HepG2 (cell line): ENCODE measurements around the gene CLASP2. TPM values are rescaled to one million over a fixed set of nuclear protein-coding genes. Genes with fewer than 3 reads are reported as not detected.

Experiments
- AHR ChIP-seq: IDR thresholded peaks from 2 replicates; pipeline ENCODE4 v1.6.1; 2018; ENCODE audit warnings: missing genetic modification reagents, missing compliant biosample characterization
- ARID5B ChIP-seq: IDR thresholded peaks from 2 replicates; pipeline ENCODE4 v1.4.0; 2020; ENCODE audit warnings: mild to moderate bottlenecking, missing genetic modification reagents
- CC2D1A ChIP-seq: sonication (generic); formaldehyde crosslinking; IDR thresholded peaks from 2 replicates; pipeline ENCODE4 v1.8.1; 2023; ENCODE audit warnings: mild to moderate bottlenecking, missing genetic modification reagents
- FOSL2 ChIP-seq: sonication (generic); formaldehyde crosslinking; IDR thresholded peaks from 2 replicates; pipeline ENCODE4 v1.4.0; 2020; ENCODE audit warnings: missing genetic modification reagents
- FOXA1 ChIP-seq, 2 experiments: fragments of 450-650 bp in 1 of 2; sonication (generic) in 1 of 2; formaldehyde crosslinking in 1 of 2; IDR thresholded peaks; 2 replicates each; pipeline versions ENCODE4 v1.4.0 to v1.6.1; 2016 to 2020; ENCODE audit warnings: missing genetic modification reagents in 1 of 2
- GATAD2A ChIP-seq: IDR thresholded peaks from 2 replicates; pipeline ENCODE4 v1.6.1; 2016
- GFI1 ChIP-seq: sonication (generic); formaldehyde crosslinking; IDR thresholded peaks from 2 replicates; pipeline ENCODE4 v1.5.0; 2020; ENCODE audit warnings: missing genetic modification reagents, mild to moderate bottlenecking, borderline replicate concordance
- HOMEZ ChIP-seq: IDR thresholded peaks from 2 replicates; pipeline ENCODE4 v1.6.1; 2016; ENCODE audit warnings: low read depth
- ISX ChIP-seq: sonication (generic); formaldehyde crosslinking; conservative IDR thresholded peaks from 2 replicates; pipeline ENCODE4 v1.5.0; 2020; ENCODE audit warnings: missing genetic modification reagents
- SOX6 ChIP-seq, 2 experiments: fragments of 450-650 bp in 1 of 2; sonication (generic) in 1 of 2; formaldehyde crosslinking in 1 of 2; IDR thresholded peaks; 2 replicates each; pipeline versions ENCODE4 v1.4.0 to v1.6.1; 2017 to 2020; ENCODE audit warnings: antibody characterized with exemption in 1 of 2, mild to moderate bottlenecking in 1 of 2, missing genetic modification reagents in 1 of 2
- ZFP36 ChIP-seq: fragments of 150-350 bp; IDR thresholded peaks from 2 replicates; pipeline ENCODE4 v1.6.1; 2018; ENCODE audit warnings: borderline replicate concordance, low read length, low read depth; ENCODE audit not compliant: partially characterized antibody
- ZNF224 ChIP-seq: sonication (generic); formaldehyde crosslinking; IDR thresholded peaks from 2 replicates; pipeline ENCODE4 v1.5.0; 2020; ENCODE audit warnings: mild to moderate bottlenecking, missing genetic modification reagents
- polyA plus RNA-seq, 8 experiments: library from polyadenylated mRNA; depleted of rRNA in 3 of 8; stranded (reverse) in 7 of 8; unstranded in 1 of 8; fragments of >200 nt; fragmentation: Illumina TruSeq in 4 of 8; extraction: Trizol in 4 of 8; gene quantifications; 2 replicates each; pipeline versions ENCODE4 v1.2.1 to v1.2.3, GENCODE V29; 2011 to 2016; ENCODE audit warnings: low read depth in 4 of 8, missing spikeins in 1 of 8, mixed read lengths in 1 of 8; ENCODE audit not compliant: insufficient read depth in 1 of 8
- total RNA-seq, 5 experiments: library from RNA; depleted of rRNA; stranded (reverse); fragments of >200 nt; fragmentation: Illumina TruSeq; extraction: Trizol; gene quantifications; 2 replicates each; pipeline ENCODE4 v1.2.3, GENCODE V29; 2016; ENCODE audit warnings: low read depth in 1 of 5
- TF ChIP-seq, protein P1 (sequence below): sonication (generic); formaldehyde crosslinking; conservative IDR thresholded peaks from 2 replicates; pipeline ENCODE4 v1.4.0; 2020; ENCODE audit warnings: missing genetic modification reagents
- TF ChIP-seq, protein P2 (sequence below): sonication (generic); formaldehyde crosslinking; IDR thresholded peaks from 2 replicates; pipeline ENCODE4 v1.5.1; 2020; ENCODE audit warnings: mild to moderate bottlenecking, missing genetic modification reagents, borderline replicate concordance

The CLASP2 gene
- total and polyA plus RNA-seq, 2 of the 13 experiments (the other 11 are each of a cell fraction or from before 2014, with no cell fraction given) = 15.7 to 34.8 TPM

- TF ChIP-seq ZFP36 (no peak), ZNF224 (no peak), GATAD2A (0 out of 2 replicates have a peak, but pooled peaks have one; percentile 24), HOMEZ (CRISPR knock-in tag) (peak; percentile 42; the same call in 1 of the 2 replicates), ARID5B (peak; percentile 35; the same call in 1 of the 2 replicates), GFI1 (CRISPR knock-in tag) (no peak), FOSL2 (CRISPR knock-in tag) (peak; percentile 15; the same call in 1 of the 2 replicates), FOXA1 (IDR thresholded peaks at IDR 0.05) (no peak), FOXA1 (CRISPR knock-in tag; IDR thresholded peaks at IDR 0.05) (peak; percentile 43; the same call in 1 of the 2 replicates), SOX6 (IDR thresholded peaks at IDR 0.05) (no peak), SOX6 (CRISPR knock-in tag; IDR thresholded peaks at IDR 0.05) (peak; percentile 70), CC2D1A (CRISPR knock-in tag) (no peak), AHR (CRISPR knock-in tag) (no peak), ISX (no peak)
- TF ChIP-seq, protein P1, sequence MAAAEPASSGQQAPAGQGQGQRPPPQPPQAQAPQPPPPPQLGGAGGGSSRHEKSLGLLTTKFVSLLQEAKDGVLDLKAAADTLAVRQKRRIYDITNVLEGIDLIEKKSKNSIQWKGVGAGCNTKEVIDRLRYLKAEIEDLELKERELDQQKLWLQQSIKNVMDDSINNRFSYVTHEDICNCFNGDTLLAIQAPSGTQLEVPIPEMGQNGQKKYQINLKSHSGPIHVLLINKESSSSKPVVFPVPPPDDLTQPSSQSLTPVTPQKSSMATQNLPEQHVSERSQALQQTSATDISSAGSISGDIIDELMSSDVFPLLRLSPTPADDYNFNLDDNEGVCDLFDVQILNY (CRISPR knock-in tag) = no peak
- TF ChIP-seq, protein P2, sequence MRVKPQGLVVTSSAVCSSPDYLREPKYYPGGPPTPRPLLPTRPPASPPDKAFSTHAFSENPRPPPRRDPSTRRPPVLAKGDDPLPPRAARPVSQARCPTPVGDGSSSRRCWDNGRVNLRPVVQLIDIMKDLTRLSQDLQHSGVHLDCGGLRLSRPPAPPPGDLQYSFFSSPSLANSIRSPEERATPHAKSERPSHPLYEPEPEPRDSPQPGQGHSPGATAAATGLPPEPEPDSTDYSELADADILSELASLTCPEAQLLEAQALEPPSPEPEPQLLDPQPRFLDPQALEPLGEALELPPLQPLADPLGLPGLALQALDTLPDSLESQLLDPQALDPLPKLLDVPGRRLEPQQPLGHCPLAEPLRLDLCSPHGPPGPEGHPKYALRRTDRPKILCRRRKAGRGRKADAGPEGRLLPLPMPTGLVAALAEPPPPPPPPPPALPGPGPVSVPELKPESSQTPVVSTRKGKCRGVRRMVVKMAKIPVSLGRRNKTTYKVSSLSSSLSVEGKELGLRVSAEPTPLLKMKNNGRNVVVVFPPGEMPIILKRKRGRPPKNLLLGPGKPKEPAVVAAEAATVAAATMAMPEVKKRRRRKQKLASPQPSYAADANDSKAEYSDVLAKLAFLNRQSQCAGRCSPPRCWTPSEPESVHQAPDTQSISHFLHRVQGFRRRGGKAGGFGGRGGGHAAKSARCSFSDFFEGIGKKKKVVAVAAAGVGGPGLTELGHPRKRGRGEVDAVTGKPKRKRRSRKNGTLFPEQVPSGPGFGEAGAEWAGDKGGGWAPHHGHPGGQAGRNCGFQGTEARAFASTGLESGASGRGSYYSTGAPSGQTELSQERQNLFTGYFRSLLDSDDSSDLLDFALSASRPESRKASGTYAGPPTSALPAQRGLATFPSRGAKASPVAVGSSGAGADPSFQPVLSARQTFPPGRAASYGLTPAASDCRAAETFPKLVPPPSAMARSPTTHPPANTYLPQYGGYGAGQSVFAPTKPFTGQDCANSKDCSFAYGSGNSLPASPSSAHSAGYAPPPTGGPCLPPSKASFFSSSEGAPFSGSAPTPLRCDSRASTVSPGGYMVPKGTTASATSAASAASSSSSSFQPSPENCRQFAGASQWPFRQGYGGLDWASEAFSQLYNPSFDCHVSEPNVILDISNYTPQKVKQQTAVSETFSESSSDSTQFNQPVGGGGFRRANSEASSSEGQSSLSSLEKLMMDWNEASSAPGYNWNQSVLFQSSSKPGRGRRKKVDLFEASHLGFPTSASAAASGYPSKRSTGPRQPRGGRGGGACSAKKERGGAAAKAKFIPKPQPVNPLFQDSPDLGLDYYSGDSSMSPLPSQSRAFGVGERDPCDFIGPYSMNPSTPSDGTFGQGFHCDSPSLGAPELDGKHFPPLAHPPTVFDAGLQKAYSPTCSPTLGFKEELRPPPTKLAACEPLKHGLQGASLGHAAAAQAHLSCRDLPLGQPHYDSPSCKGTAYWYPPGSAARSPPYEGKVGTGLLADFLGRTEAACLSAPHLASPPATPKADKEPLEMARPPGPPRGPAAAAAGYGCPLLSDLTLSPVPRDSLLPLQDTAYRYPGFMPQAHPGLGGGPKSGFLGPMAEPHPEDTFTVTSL (CRISPR knock-in tag) = peak; percentile 41; the same call in 1 of the 2 replicates
These were observed 139.5 kb downstream of the CLASP2 start (continued) for GRCh38 chr3:33578325-33579177.
